HCT116 (cell line): ENCODE results near the gene DGKG. TPM values are rescaled to one million over a fixed set of nuclear protein-coding genes. Genes with fewer than 3 reads are reported as not detected.

Source experiments
- ELF1 ChIP-seq: IDR thresholded peaks from 2 replicates; pipeline ENCODE4 v1.6.1; 2012; ENCODE audit warnings: low read depth, borderline replicate concordance
- EZH2phosphoT487 ChIP-seq: fragments of 200-600 bp; IDR thresholded peaks from 2 replicates; pipeline ENCODE4 v1.6.1; 2018; ENCODE audit warnings: antibody characterized with exemption, borderline replicate concordance
- JUND ChIP-seq: IDR thresholded peaks from 2 replicates; pipeline ENCODE4 v1.6.1; 2012
- MAX ChIP-seq: IDR thresholded peaks from 2 replicates; pipeline ENCODE4 v1.6.1; 2012
- POLR2A ChIP-seq: IDR thresholded peaks from 2 replicates; pipeline ENCODE4 v1.7.0; 2011; ENCODE audit warnings: borderline replicate concordance; ENCODE audit not compliant: insufficient read depth, insufficient read length; ENCODE audit errors: extremely low read depth
- RAD21 ChIP-seq: IDR thresholded peaks from 2 replicates; pipeline ENCODE4 v1.6.1; 2012; ENCODE audit warnings: low read depth, mild to moderate bottlenecking
- SIN3A ChIP-seq: IDR thresholded peaks from 2 replicates; pipeline ENCODE4 v1.6.1; 2012; ENCODE audit warnings: low read depth
- SP1 ChIP-seq: IDR thresholded peaks from 2 replicates; pipeline ENCODE4 v1.6.1; 2012; ENCODE audit warnings: low read depth
- TCF7L2 ChIP-seq: IDR thresholded peaks from 2 replicates; pipeline ENCODE4 v1.7.0; 2011; ENCODE audit warnings: borderline replicate concordance, inconsistent platforms; ENCODE audit not compliant: insufficient read depth, insufficient read length; ENCODE audit errors: extremely low read depth
- ZBTB33 ChIP-seq: IDR thresholded peaks from 2 replicates; pipeline ENCODE4 v1.6.1; 2011; ENCODE audit warnings: mild to moderate bottlenecking, low read length, moderate library complexity; ENCODE audit not compliant: insufficient replicate concordance; ENCODE audit errors: extremely low read depth
- total RNA-seq: library from RNA; stranded (reverse); gene quantifications from one replicate; pipeline ENCODE4 v1.2.1, GENCODE V29; 2021; ENCODE audit not compliant: unreplicated experiment

Gene DGKG
- total RNA-seq, 1 experiment from 2014 or later: 4.8 TPM

GRCh38 chr3:186109897-186110803 is 251.9 kb downstream of the DGKG start (continued):
- TF ChIP-seq SIN3A: no peak
- TF ChIP-seq RAD21: no peak
- TF ChIP-seq ZBTB33: no peak
- no peak for TF ChIP-seq JUND
- no peak for TF ChIP-seq POLR2A
- no peak for TF ChIP-seq TCF7L2
- no peak for TF ChIP-seq MAX
- no peak for TF ChIP-seq SP1
- no peak for TF ChIP-seq ELF1
- TF ChIP-seq EZH2phosphoT487: no peak
